NCI-H1436 (cell line): Measurements from ENCODE around the gene TRABD2B.

Experiments used
- DNase-seq: peaks from one replicate; lab custom pipeline; 2025; lab: John Stamatoyannopoulos, UW

TRABD2B gene

DNA sequence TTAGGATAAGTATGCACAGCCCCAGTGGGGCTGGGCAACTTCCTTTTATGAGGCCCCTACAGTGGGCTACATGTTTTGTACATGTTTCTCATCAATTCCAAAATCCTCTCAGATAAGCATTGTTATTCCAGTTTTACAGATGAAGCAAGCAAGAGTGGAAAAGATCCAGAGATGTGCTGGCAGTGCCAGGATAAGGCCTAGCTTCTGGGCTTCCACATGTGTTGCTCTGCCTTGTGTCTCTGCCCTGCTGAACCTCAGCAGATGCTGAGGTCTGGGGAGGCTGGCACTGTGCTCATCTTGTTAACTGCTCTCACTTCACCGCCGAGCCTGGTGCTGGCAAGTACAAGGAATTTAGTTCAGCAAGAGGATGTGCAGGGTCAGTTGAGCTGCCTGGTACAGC lies 202.1 kb downstream of the TRABD2B start:
- no peak for DNase-seq

DNA sequence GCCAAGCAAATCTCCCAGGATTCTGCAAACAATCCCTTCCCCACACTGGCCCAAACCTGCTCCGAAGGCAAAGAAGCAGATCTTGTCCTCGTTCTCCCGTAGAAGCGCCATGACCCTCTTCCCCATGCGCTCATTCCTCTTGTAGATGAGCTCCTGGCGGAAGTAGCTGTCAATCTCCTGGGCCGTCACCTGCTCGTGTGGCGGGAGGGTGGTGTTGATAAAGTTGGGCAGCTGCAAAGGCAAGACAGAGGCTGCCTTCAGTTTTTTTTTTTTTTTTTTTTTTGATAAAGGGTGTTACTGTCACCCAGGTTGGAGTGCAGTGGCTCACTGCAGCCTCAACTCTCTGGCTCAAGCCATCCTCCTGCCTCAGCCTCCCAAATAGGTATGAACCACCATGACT lies 202.7 kb downstream of the TRABD2B start:
- no peak for DNase-seq

DNA sequence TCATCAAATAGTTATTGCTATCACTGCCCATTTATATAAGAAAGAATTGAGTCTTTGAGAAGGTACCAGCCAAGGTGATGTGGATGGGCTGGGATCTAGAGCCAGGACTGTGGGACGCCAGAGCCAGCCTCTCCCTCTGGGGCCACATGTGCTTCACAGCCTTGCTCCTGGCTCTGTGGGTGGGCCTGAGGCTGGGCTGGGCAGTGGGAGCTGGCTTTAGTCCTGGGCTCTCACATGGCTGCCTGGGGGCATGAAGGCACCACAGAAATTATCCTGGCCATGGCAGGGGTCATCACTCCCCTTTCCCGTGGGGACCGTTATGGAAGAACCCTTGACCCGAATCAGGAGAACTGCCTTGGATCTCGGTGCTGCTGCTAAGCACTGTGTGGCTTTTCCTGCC lies 203.1 kb downstream of the TRABD2B start:
- no peak for DNase-seq

DNA sequence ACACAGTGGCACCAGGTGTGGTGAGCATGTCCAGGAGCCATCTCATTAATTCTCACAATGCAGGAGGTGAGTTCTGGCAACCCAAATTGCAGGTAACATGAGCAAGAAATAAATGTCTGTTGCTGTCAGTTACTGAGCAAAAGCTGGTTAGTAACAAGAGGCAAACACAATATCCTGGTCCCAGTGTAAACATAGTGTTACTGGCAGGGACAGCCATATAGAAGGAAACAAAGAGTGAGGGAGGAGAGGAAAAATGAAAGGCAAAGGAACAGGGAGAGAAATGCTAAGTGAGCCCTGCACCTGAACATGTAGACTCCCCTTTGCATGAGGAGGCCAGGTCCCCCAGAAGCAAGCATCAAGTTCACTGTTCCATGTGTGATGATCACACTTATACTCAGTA lies 203.6 kb downstream of the TRABD2B start:
- no peak for DNase-seq

DNA sequence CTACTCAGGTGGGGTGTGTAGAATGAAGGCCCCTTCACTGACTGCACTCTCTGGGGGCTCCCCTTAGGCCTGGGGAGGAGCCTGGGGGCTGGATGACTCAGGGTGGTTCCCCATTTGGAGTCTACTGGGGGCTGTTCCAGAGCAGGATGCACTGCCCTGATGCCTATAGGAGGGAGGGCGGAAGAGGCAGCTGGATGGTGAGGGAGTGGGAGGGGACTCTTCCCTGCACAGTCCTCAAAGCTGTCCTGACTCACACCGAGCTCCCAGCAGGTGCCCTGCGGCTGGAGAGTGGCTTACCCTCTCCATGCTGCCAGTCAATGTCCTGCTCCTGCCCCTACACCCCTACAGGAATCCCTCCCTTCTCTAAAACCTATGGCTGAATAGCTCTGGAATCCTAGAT lies 204.4 kb downstream of the TRABD2B start:
- DNase-seq = no peak

DNA sequence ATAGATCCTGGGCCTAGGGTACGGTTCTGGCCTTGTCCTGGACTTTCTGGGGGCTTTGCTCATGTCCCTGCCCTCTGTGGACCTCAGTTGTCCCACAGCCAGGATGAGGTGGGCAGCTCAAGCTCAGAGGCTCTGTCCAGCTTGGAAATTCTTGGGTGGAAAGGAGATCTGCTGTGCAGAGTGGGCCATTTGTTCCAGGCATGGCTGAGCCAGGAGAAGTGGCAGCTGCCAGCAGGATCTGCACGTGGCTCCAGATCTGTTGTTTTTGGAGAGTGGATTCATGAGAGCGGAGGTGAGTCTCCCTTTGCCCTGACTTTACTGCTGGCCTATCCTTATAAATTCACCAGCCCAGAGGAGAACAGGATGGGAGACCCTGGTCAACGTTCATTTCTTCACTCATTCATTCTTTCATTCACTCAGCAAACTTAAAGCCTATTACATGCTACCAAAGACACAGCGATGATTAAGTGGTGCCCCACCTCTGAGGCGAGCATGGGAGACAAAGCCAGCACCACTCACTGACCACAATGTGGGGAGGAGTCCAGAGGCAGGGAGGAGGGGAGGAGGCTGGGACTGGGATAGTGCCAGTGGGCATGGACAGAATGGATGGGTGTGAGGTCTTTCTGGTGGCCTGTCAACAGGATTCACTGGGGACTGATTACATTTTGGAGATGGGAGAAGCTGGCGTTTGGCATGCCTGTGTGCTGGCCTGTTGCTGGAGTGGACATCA lies 205.1 kb downstream of the TRABD2B start:
- DNase-seq = no peak

DNA sequence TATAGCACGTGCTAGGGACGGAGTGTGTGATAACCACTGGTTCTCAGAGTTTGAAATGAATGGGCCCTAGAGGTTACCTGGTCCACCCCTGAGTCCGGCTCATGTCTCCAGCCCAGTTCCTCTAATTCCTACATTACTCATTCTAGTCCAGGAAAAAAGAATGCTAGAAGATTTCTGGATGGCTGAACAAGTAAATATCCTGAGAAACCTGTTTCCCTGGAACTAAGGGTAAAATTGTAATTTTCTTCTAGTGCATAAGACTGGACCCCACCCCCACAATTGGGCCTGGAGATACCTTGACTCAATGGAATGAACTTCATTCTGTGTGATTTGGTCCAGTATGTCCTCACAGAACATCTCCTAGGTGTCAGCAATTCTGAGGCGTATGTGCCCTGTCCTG lies 208.4 kb downstream of the TRABD2B start:
- DNase-seq = no peak

DNA sequence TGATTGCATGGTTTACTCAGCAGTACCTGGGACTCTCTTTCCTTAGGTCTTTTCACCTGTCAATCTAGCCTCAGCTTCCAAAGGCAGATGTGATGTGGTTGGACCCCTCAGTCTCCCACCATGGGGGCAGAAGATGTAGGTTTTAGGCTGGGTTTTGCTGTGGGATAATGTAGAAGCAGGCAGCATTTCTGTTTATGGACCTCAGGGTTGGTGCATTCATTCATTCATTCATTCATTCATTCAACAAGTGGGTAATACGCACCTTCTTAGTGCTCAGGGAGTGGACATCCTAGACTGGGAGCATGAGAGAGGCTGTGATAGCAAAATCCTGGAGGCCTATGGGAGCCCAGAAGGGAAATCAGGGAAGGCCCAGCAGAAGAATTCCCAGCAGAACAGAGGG lies 209.6 kb downstream of the TRABD2B start:
- DNase-seq = no peak

DNA sequence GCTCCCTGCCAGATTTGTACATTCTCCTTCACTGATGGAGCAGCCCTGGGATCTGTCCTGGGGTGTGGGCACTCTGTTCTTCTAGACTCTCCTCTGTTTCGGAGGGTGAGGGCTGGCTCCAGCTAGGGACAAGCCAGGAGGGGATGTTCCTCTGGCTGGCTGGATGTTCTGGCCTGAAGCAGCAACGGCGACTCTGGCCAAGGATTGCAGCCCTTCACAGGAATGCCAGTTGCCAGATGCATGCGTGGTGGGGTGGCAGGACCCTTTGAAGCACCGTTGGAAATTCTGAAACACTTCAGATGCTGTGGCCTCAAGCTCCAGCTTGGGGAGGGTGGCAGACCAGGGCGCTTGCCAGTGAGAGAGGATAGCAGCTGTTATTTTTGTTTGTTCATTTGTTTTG lies 210.9 kb downstream of the TRABD2B start:
- DNase-seq = no peak

DNA sequence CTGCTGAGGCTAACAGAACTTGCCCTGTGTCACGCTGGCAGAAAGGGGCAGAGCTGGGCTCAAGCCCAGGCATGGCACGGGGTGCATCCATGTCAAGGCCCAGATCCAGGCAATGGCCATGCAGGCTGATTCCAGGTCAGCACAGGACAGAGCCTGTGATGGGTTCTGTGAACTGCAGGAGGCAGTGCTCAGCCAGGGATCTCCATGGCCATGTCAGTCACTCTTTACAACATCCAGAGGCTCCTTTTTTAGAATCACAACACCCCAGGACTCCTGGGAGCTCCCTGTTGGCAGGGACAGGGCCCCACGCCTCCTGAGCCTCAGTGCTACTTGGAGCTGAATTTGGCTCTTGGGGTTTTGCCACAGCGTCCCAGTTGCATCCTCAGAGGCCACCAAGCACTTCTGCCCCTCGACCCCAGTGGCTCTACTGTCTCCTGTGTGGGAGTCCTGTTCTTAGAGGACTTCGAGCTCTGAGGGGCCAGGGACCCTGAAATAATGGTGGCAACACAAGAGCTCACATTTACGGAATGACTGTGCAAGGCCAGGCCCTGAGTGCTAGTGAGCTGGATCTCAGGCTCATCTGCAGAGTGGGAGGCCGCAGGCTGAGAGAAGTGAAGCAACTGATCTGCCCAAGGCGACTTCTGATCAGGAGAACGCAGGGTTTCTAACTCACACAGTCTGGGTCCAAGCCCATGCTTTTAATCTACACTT lies 211.5 kb downstream of the TRABD2B start:
- DNase-seq = no peak

DNA sequence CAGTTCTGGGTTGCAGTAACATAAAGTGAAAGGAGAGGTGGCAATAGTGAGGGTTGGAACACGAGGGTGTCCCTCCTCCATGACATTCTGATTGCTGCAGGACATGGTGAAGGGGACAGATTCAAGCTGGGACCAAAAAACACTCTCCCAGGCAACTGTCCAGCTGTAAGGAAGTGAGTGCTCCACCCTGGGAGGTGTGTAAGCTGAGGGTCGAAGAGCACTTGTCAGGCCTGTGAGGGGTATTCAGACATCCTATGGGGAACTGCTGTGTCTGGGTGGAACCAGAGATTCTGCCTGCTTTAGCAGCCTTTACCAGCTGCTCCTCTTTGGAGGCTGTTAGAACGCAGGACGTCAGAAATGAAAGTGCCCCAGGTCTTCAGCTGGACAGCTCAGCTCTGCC lies 212.1 kb downstream of the TRABD2B start:
- DNase-seq = no peak

DNA sequence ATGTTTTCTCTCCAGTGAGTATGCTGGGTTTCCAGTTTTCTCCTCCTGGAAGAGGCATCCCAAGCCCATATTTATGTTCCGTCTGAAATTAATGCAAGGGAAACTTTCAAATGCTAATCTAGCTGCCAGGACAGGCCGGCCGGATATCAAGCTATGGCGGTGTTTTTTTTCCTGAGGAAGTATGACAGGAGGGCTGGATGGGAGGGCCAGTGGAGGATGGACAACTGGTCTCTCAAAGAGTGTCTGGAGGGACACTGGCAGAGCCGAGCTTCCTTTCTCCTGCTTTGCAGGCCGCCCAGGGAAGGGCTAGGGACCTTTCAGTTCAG lies 212.7 kb downstream of the TRABD2B start:
- DNase-seq = no peak

DNA sequence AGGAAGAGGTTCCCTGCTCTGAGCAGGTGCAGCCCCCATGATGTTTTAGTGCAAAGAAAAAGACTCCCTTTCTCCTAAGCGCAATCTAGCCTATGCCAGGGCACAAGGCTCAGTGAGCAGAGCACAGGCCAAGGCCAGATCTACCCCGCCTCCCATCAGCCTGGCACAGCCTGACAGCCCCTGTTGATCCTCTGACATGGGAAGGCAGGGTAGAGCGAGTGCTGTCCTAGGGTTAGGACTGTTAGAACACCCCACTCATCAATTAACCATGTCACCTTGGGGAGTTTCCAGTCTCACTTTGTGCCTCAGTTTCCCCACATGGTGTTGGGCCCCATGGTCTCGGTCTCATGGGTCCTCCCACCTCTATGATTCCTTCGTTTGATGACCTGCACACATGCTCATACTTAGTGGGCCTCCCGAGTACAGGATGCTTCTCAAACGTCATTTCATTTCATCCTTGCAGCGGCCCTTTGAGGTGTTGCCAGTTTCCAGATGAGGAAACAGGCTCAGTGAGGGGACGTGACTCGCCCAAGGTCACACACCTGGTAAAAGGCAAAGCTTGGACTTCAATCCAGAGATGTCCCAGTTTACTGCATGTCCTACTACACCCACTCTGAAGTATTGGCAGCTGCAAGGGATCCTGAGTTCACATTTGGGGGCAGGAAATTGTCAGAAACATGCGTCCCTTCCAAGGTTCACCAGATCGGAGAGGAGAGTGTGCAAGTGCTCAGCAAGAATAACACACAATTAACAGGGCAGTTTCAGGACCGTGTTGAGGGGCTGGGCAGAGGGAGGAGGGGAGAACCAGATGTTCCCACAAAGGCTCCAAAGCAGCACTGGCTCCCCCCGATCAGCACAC lies 213.3 kb downstream of the TRABD2B start:
- no peak for DNase-seq

DNA sequence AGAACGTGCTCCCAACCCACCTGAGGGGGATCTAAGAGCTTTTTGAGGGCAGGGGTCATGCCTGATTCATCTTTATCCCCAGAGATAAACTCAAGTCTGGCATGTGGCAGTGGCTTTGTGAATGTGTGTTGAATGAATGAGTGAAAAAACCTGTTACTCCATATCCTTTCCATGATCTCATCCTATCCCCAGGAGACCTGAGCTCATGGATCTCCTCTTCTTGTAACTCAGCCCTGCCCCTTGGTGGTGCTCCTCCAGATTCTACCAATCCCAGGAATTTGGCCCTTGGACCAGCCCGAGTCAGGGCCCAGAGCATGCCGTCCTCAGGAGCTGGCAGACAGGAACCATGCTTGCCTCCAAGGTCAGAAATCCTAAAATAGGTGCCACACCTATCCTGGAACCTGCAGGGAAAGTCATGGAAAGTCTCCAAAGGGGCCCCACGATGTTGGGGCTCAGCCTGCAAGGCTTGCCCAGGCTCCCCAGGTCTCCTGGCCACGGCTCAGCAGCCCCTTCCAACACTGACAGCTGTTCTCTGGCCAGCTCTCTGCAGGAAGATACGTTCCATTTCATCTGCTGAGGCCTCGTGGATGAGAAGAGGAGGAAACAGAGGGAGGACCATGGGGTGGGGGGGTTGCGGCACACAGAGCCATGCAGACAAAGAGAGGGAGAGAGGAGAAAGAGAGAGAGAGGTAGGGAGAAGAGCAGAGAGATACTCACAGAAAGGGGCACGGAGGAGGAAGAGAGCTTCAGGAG lies 214.6 kb downstream of the TRABD2B start:
- DNase-seq = no peak

DNA sequence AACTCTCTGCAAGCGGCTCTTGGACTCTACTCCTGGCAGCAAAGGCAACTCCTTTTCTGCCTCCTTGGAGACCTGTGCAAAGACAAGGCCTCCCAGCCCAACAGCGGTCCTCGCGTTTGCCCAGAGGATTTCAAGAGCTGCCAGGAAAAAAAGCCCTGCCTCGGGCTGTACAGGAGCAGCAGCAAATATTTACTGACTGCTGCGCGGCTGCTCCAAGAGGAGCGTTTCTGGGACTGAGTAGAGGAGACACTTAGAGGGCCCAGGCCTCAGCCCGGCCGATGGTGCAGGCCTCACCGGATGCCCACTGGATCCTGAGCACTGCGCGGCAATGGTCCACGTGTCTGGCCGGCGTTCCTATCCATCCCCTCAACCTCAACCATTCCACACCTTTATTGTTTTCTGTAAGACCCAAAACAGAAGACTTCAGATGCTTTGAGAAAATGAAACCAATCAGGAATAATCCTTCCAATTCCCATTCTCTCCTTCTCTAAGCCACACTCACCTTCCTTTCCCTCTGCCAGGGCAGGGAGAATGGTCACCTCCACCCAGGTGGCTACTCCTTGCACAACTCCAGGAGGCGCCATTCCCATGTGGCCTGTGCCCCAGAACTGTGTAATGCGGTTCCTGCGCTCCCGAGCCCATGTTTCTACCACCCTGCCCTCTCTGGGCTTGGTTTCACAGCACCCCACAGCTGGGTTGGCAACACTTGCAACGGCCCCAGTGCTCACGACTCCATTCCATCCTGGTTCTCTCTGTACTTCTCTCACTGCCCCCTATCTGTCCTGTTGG lies 215.8 kb downstream of the TRABD2B start:
- DNase-seq = no peak

DNA sequence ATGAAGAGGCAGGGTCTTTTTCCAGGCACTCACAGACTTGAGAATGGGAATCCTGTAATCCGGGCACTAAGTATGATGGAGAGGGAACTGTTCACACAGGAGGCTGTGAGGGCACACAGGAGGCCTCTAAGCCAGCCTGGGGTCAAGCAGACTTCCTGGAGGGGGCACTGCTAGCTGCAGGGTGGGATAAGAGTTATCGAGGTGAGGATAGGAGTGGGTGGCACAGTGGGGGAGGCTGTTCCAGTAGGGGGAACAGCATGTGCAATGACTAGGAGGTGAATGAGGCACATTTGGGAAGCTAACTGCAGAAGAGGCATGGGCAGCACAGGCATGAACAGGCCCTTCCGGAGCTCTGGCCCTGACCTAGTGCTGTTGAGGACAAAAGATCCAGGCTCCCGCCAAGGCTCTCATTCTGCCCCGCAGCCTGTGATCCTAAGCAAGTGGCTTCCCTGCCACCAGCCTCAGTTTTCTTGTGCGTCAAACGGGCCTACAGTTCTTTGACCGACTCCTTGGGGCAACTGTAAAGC lies 216.7 kb downstream of the TRABD2B start:
- no peak for DNase-seq

DNA sequence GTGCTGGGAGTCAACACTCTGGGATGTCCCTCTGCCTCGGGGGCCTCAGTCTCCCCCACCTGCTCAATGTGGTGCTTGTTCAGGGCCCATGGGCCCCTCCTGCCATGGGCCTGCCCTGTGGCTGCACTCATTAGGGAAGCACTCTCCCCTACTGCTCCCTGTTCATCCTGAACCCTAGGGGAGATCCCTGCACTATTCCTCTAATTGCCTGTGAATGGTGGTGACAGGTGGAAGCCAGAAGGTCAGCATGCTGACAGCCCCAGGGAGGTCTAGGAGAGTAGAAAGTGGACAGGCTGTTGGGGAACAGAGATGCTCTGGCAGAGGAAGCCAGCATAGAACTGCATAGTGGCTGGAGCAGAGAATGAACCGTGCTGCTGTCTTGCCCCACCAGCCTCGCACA lies 217.6 kb downstream of the TRABD2B start:
- DNase-seq = no peak

DNA sequence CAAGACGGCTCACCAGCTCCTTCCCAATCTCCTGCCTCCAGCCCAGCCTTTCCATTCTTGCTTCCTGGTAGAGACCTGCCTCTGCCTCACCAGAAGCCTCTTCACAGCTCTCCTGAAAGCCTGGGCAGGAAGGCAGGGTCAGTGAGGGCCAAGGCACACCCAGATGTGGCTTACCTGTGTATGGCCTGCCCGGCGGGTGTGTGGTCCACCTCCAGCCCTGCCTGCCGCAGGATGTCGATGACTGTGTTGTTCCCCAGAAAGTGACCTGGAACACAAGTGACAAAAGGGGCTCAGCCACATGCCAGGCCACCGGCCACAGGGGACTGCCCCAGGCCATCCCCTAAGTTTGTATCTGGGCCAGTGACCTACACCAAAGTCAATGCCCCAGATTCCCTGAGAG lies 218.9 kb downstream of the TRABD2B start:
- no peak for DNase-seq

DNA sequence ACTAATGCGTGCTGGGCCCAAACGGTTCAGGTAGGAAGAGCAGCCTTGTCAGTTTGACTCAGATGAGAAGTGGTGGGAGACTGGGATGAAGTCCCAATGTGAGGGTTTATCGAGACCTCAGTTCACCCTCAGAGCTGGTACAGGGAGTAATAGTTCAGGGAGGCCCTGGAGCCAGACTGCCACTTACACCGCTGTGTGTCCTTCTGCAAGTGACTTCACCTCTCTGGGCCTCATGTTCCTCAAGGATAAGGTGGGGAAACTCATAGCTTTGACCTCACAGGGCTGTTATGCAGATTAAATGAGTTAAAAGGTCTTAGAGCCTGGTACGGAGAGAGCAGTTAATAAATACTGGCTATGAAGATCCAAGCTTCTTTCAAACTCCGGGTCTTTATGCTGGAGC lies 219.9 kb downstream of the TRABD2B start:
- DNase-seq = no peak

DNA sequence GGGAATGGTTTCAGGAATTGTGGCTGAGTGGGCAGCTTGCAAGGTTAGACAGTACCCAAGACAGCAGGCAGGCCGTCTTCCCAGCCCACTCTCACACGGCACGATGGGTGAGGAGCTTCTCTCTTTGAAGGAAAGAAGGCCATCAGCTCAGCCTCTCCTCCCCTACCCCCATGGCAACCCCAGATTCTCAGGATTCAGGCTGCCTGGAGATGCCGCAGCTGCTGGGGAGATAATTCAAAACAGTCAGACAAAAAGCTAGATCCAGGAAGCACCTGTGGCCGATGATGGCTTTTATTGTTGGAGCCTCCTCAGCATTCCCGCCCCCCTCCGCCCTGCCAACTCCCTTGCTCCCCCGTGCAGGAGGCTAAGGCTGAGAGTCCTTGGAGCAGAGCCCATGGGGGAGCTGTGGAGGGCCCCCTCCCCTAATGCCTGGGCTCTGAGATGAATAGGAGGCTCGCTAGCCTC lies 220.5 kb downstream of the TRABD2B start:
- peak; percentile 61 for DNase-seq
